GM12878 (cell line): Measurements from ENCODE around the gene ATG12. TPM values are rescaled to one million over a fixed set of nuclear protein-coding genes. Genes with fewer than 3 reads are reported as not detected.
"Not testable (repeated sequence)": the region's sequence is repeated elsewhere in the genome, so short reads cannot be mapped to it uniquely, and the experiment has no call there.

Experiments
- ATAC-seq: fragments of 200-7000 bp; cut with Tn5 transposase; 3 replicates; pipeline ENCODE4 v1.9.1; 2020; ENCODE audit warnings: mild to moderate bottlenecking, moderate library complexity
- BruUV-seq: library from RNA; stranded (reverse); fragments of 400-500 nt; replicated peaks from 2 replicates; lab custom pipeline; 2021; lab: Mats Ljungman, UMichigan
- CTCF ChIA-PET: fragments of 300-600 bp; sonication (Branson Sonifier 250); formaldehyde crosslinking; extraction: SDS; loops from one replicate; lab custom pipeline; 2021; ENCODE audit warnings: inconsistent platforms; lab: Yijun Ruan, JAX
- POLR2A ChIA-PET: fragments of 350-600 bp; formaldehyde crosslinking; extraction: SDS; loops from one replicate; lab custom pipeline; 2021; ENCODE audit warnings: inconsistent platforms; lab: Charles Lee
- RAD21 ChIA-PET: fragments of 300-600 bp; sonication (Branson Sonifier 250); formaldehyde crosslinking; loops from one replicate; lab custom pipeline; 2023; ENCODE audit warnings: antibody characterized with exemption; ENCODE audit not compliant: unreplicated experiment; lab: Charles Lee
- SMC1A ChIA-PET: fragments of 300-600 bp; sonication (Branson Sonifier 250); formaldehyde crosslinking; loops from one replicate; lab custom pipeline; 2023; ENCODE audit not compliant: unreplicated experiment, uncharacterized antibody; lab: Charles Lee
- DNase-seq: peaks from one replicate; pipeline ENCODE4 v3.0.0-alpha.2; 2011; ENCODE audit warnings: low read depth, low spot score
- FAIRE-seq: peaks from 3 replicates; lab custom pipeline; 2011; peaks lifted over from hg19 to GRCh38; lab: Jason Lieb, UNC
- H2AFZ ChIP-seq: 2 replicates; pipeline ENCODE4 v1.6.0; 2011; ENCODE audit warnings: low read depth, low read length, control low read depth; ENCODE audit not compliant: control insufficient read depth
- H3K27ac ChIP-seq: 2 replicates; pipeline ENCODE4 v1.5.1; 2011; ENCODE audit warnings: control low read depth; ENCODE audit not compliant: control insufficient read depth, insufficient read depth
- H3K27me3 ChIP-seq, 2 experiments: replicated peaks in 1 of 2; 2 replicates each; pipeline versions ENCODE4 v1.6.0 to v1.6.1; 2011; ENCODE audit warnings: low read length in 1 of 2; ENCODE audit not compliant: control insufficient read depth in 2 of 2, insufficient read depth in 2 of 2
- H3K36me3 ChIP-seq, 2 experiments: 2 replicates each; pipeline ENCODE4 v1.5.1; 2011; ENCODE audit warnings: low read length in 1 of 2; ENCODE audit not compliant: control insufficient read depth in 2 of 2, insufficient read depth in 2 of 2
- H3K4me1 ChIP-seq: 2 replicates; pipeline ENCODE4 v1.6.1; 2011; ENCODE audit warnings: mild to moderate bottlenecking, low read length, moderate library complexity, mixed read lengths; ENCODE audit not compliant: control insufficient read depth, insufficient read depth
- H3K4me2 ChIP-seq: 2 replicates; pipeline ENCODE4 v1.6.0; 2011; ENCODE audit warnings: control low read depth; ENCODE audit not compliant: control insufficient read depth, insufficient read depth
- H3K4me3 ChIP-seq: fragments of 200-600 bp; sonication (generic); 2 replicates; pipeline ENCODE4 v1.5.1; 2016
- H3K79me2 ChIP-seq: 2 replicates; pipeline ENCODE4 v1.6.0; 2011; ENCODE audit warnings: low read length; ENCODE audit not compliant: control insufficient read depth, insufficient read depth
- H3K9ac ChIP-seq: 2 replicates; pipeline ENCODE4 v1.8.0; 2011; ENCODE audit warnings: low read length, control low read depth, mixed read lengths; ENCODE audit not compliant: control insufficient read depth, insufficient read depth
- H3K9me3 ChIP-seq: replicated peaks from 3 replicates; pipeline ENCODE4 v1.5.1; 2011; ENCODE audit warnings: mild to moderate bottlenecking, low read length; ENCODE audit not compliant: control insufficient read depth, insufficient read depth
- H4K20me1 ChIP-seq: 2 replicates; pipeline ENCODE4 v1.6.0; 2011; ENCODE audit not compliant: control insufficient read depth, insufficient read depth
- EED ChIP-seq: sonication (generic); IDR thresholded peaks from 2 replicates; pipeline ENCODE4 v1.6.1; 2016; ENCODE audit warnings: antibody characterized with exemption, low read depth
- EP300 ChIP-seq, 2 experiments: fragments of 150-350 bp in 1 of 2; IDR thresholded peaks; 2 replicates each; pipeline ENCODE4 v1.6.1; 2011 to 2012; ENCODE audit warnings: low read depth in 2 of 2, low read length in 2 of 2, borderline replicate concordance in 1 of 2, improper control_type of control experiment in 1 of 2, inconsistent platforms in 1 of 2; ENCODE audit not compliant: control insufficient read depth in 1 of 2
- NFIC ChIP-seq: IDR thresholded peaks from 2 replicates; pipeline ENCODE4 v1.6.1; 2012; ENCODE audit warnings: low read depth, mild to moderate bottlenecking, inconsistent platforms, low read length, moderate library complexity
- NR2F1 ChIP-seq: fragments of 450-650 bp; conservative IDR thresholded peaks from 2 replicates; pipeline ENCODE4 v1.6.1; 2017; ENCODE audit warnings: mild to moderate bottlenecking
- RELA ChIP-seq: fragments of 450-650 bp; IDR thresholded peaks from 2 replicates; pipeline ENCODE4 v1.8.0; 2014; ENCODE audit warnings: borderline replicate concordance; ENCODE audit not compliant: partially characterized antibody
- USF2 ChIP-seq: IDR thresholded peaks from 2 replicates; pipeline ENCODE4 v1.6.1; 2011; ENCODE audit warnings: low read depth, low read length, improper control_type of control experiment, borderline replicate concordance
- WGBS: methylation state at CpG from one replicate; pipeline ENCODE4 v1.1.6; 2016; ENCODE audit warnings: low lambda C conversion rate; ENCODE audit not compliant: insufficient replicate concordance, insufficient coverage; ENCODE audit errors: missing lambda C conversion rate; 5-methylcytosine and 5-hydroxymethylcytosine counted together
- in situ Hi-C: fragments of 300-500 bp; cut with MboI; formaldehyde crosslinking; loops from 9 replicates; pipeline ENCODE4 v1.14.3; 2018; ENCODE audit warnings: mixed read lengths
- intact Hi-C: fragments of 100-400 bp; cut with micrococcal nuclease; formaldehyde crosslinking; loops from one replicate; pipeline ENCODE4 v1.14.2; 2022; ENCODE audit not compliant: unreplicated experiment
- polyA plus RNA-seq, 11 experiments: library from polyadenylated mRNA; depleted of rRNA in 4 of 11; unstranded in 6 of 11; stranded (reverse) in 5 of 11; fragments of >200 nt; fragmentation: Nextera tagmentation in 4 of 11; fragmentation: Illumina TruSeq in 1 of 11; extraction: Ambion mirVana in 4 of 11; extraction: Trizol in 1 of 11; gene quantifications; 1 replicate in 1 of 11; 2 replicates in 10 of 11; pipeline versions ENCODE4 v1.2.1 to v1.2.3, GENCODE V29; 2011 to 2016; ENCODE audit warnings: inconsistent platforms in 2 of 11, missing spikeins in 2 of 11, low read depth in 1 of 11
- total RNA-seq, 4 experiments: library from RNA; depleted of rRNA in 3 of 4; stranded (reverse); fragments of >200 nt in 3 of 4; fragmentation: Illumina TruSeq in 1 of 4; extraction: Trizol in 1 of 4; gene quantifications; 2 replicates each; pipeline versions ENCODE4 v1.2.1 to v1.2.3, GENCODE V29; 2013 to 2021
- TF ChIP-seq, protein P1 (sequence below): fragments of 450-650 bp; IDR thresholded peaks from 2 replicates; pipeline ENCODE4 v1.6.1; 2017; ENCODE audit warnings: mild to moderate bottlenecking, moderate library complexity

The ATG12 gene
- total and polyA plus RNA-seq, 10 of the 15 experiments (the other 5 are each of a cell fraction or from before 2014, with no cell fraction given), result 23.2 to 92.0 (median 58.6) TPM

- RAD21 ChIA-PET, result no interaction called here
- CTCF ChIA-PET, result no interaction called here
- ATAC-seq (no peak), FAIRE-seq (no peak), DNase-seq (no peak)
- Histone ChIP-seq H4K20me1 (no peaks in the 10 kb centered on the region), H3K4me1 (no peaks in the 10 kb centered on the region), H3K36me3 (no peaks in the 10 kb centered on the region; a peak in 1 of 4 replicates), H3K27ac (no peak overlapping the region), H3K4me2 (no peak overlapping the region), H3K27me3 (no peaks in the 10 kb centered on the region), H3K9me3 (no peaks in the 10 kb centered on the region; the same call in 2 of the 3 replicates), H3K4me3 (no peak overlapping the region), H3K9ac (no peak overlapping the region), H3K79me2 (no peaks in the 10 kb centered on the region; the same call in 1 of the 2 replicates), H2AFZ (no peak overlapping the region)
- intact Hi-C loops (no loop called here), in situ Hi-C loops (no loop called here)
- TF ChIP-seq, protein P1, sequence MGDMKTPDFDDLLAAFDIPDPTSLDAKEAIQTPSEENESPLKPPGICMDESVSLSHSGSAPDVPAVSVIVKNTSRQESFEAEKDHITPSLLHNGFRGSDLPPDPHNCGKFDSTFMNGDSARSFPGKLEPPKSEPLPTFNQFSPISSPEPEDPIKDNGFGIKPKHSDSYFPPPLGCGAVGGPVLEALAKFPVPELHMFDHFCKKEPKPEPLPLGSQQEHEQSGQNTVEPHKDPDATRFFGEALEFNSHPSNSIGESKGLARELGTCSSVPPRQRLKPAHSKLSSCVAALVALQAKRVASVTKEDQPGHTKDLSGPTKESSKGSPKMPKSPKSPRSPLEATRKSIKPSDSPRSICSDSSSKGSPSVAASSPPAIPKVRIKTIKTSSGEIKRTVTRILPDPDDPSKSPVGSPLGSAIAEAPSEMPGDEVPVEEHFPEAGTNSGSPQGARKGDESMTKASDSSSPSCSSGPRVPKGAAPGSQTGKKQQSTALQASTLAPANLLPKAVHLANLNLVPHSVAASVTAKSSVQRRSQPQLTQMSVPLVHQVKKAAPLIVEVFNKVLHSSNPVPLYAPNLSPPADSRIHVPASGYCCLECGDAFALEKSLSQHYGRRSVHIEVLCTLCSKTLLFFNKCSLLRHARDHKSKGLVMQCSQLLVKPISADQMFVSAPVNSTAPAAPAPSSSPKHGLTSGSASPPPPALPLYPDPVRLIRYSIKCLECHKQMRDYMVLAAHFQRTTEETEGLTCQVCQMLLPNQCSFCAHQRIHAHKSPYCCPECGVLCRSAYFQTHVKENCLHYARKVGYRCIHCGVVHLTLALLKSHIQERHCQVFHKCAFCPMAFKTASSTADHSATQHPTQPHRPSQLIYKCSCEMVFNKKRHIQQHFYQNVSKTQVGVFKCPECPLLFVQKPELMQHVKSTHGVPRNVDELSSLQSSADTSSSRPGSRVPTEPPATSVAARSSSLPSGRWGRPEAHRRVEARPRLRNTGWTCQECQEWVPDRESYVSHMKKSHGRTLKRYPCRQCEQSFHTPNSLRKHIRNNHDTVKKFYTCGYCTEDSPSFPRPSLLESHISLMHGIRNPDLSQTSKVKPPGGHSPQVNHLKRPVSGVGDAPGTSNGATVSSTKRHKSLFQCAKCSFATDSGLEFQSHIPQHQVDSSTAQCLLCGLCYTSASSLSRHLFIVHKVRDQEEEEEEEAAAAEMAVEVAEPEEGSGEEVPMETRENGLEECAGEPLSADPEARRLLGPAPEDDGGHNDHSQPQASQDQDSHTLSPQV, result no peak
- TF ChIP-seq RELA (no peak), EP300 (IDR thresholded peaks at IDR 0.05; ENCODE audit: borderline replicate concordance in 1 of 2, control insufficient read depth in 1 of 2, low read depth in 2 of 2, low read length in 2 of 2) (no peak), NR2F1 (no peak), USF2 (no peak), NFIC (no peak), EED (no peak)
- POLR2A ChIA-PET, result no interaction called here
- BruUV-seq, result no TSS peak
- SMC1A ChIA-PET, result interaction anchor here (0.8 kb wide), 1 partner anchor 12 kb away, joined by 3 read pairs; no protein-coding TSS in a partner anchor
- WGBS, result 100% methylated on average over 1 of the region's 1 CpG
Observed at GRCh38 chr5:115884704-115885103, 43.3 kb upstream of the ATG12 start.

DNA sequence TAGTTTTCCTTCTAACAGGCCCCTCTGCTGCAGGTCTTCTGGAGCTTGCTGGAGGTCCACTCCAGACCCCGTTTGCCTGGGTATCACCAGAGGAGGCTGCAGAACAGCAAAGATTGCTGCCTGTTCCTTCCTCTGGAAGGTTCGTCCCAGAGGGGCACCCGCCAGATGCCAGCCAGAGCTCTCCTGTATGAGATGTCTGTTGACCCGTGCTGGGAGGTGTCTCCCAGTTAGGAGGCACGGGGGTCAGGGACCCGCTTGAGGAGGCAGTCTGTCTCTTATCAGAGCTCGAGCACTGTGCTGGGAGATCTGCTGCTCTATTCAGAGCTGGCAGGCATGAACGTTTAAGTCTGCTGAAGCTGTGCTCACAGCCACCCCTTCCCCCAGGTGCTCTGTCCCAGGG, 41.1 kb upstream of the ATG12 start:
- POLR2A ChIA-PET, H4K20me1 ChIP-seq, in situ Hi-C loops, BruUV-seq, H3K9ac ChIP-seq, intact Hi-C loops, H3K79me2 ChIP-seq, H2AFZ ChIP-seq, H3K27me3 ChIP-seq, DNase-seq, H3K4me3 ChIP-seq, H3K36me3 ChIP-seq, H3K9me3 ChIP-seq, CTCF ChIA-PET, H3K4me2 ChIP-seq, FAIRE-seq, H3K4me1 ChIP-seq, RAD21 ChIA-PET, ATAC-seq, H3K27ac ChIP-seq: not testable (repeated sequence)
- WGBS, result 89% methylated on average over 5 of the region's 8 CpGs
- SMC1A ChIA-PET, result interaction anchor here (0.8 to 1.4 kb wide), 2 partner anchors 22 to 33 kb away, joined by 3 to 4 read pairs; no protein-coding TSS in a partner anchor
